Measurements from ENCODE around the gene IFNA13. TPM values are rescaled to one million over a fixed set of nuclear protein-coding genes. Genes with fewer than 3 reads are reported as not detected.

Gene IFNA13
- total RNA-seq, 1 donor from 2014 or later: not detected

- H3K27ac Mint-ChIP-seq (ENCODE audit: unreplicated experiment): no peak overlapping the region
- H3K4me3 Mint-ChIP-seq (ENCODE audit: unreplicated experiment): peak overlapping the region; percentile 48
- H3K36me3 Mint-ChIP-seq (ENCODE audit: low read depth, unreplicated experiment): peaks cover 8% of the 10 kb centered on the region
- no peak for TF ChIP-seq CTCF (IDR thresholded peaks at IDR 0.05; ENCODE audit: unreplicated experiment)
- H3K27me3 Mint-ChIP-seq (ENCODE audit: unreplicated experiment): no peaks in the 10 kb centered on the region
- no peaks in the 10 kb centered on the region for H3K4me1 Mint-ChIP-seq (ENCODE audit: unreplicated experiment)
- no peak for DNase-seq (ENCODE audit: low spot score)
- H3K9me3 Mint-ChIP-seq (ENCODE audit: unreplicated experiment): no peaks in the 10 kb centered on the region
Observed at GRCh38 chr9:21324047-21324446, 43.8 kb downstream of the IFNA13 start.

DNA sequence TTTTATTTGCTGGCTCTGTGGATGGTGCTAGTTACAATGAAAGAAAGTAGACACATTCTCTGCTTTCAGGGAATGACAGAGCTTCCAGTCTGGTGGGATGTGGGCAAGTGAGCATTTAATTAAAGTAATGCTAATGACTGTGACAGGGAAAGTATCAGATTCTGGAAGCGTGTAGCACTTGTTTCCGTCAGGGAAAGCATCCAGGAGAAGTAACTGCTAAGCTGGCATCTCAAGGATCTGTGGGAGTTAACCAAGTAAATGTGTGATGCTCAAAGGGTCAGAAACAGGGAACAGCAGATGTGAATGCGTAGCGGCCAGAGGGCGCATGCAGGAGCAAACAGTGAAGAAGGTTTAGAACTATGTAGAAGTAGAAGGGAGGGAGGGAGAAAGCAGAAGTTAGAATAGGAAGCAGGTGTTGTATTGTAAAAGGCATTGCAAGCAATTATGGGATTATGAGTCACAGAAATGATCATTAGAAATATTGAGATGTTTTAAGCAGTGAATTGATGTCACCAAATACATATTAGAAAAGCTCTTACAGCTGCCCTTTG is 44.9 kb downstream of the IFNA13 start:
- no peak for DNase-seq (ENCODE audit: low spot score)
- H3K4me3 Mint-ChIP-seq (ENCODE audit: unreplicated experiment): no peak overlapping the region
- peaks cover 8% of the 10 kb centered on the region for H3K36me3 Mint-ChIP-seq (ENCODE audit: low read depth, unreplicated experiment)
- H3K4me1 Mint-ChIP-seq (ENCODE audit: unreplicated experiment): peaks cover 5% of the 10 kb centered on the region
- H3K27me3 Mint-ChIP-seq (ENCODE audit: unreplicated experiment): no peaks in the 10 kb centered on the region
- no peak overlapping the region for H3K27ac Mint-ChIP-seq (ENCODE audit: unreplicated experiment)
- H3K9me3 Mint-ChIP-seq (ENCODE audit: unreplicated experiment): no peaks in the 10 kb centered on the region
- TF ChIP-seq CTCF (IDR thresholded peaks at IDR 0.05; ENCODE audit: unreplicated experiment): no peak

DNA sequence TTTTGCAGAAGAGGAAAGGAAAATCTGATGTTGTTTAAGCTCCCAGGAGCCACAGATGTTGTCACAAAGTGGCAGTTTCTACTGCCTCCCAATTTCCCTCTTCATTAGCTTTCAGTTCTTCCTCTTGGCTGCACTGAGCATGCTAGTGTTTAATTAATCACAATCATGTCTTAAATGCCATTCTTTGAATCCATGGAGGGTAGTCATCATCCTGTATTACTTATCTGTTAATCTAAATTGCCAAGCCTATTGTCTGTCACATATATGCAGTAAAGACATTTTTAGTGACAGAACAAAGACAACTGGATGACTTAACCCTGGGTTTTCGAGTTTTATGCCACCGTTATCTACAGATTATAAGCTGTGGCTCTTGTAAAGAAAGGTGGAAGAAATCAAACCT is 47.4 kb downstream of the IFNA13 start:
- DNase-seq (ENCODE audit: low spot score): no peak
- peaks cover 5% of the 10 kb centered on the region for H3K4me1 Mint-ChIP-seq (ENCODE audit: unreplicated experiment)
- TF ChIP-seq CTCF (IDR thresholded peaks at IDR 0.05; ENCODE audit: unreplicated experiment): no peak
- H3K4me3 Mint-ChIP-seq (ENCODE audit: unreplicated experiment): no peak overlapping the region
- no peaks in the 10 kb centered on the region for H3K27me3 Mint-ChIP-seq (ENCODE audit: unreplicated experiment)
- H3K9me3 Mint-ChIP-seq (ENCODE audit: unreplicated experiment): no peaks in the 10 kb centered on the region
- peaks cover 8% of the 10 kb centered on the region for H3K36me3 Mint-ChIP-seq (ENCODE audit: low read depth, unreplicated experiment)
- H3K27ac Mint-ChIP-seq (ENCODE audit: unreplicated experiment): no peak overlapping the region

GRCh38 chr9:21317956-21318923 is 49.6 kb downstream of the IFNA13 start:
- Mint-ChIP-seq H3K36me3 (ENCODE audit: low read depth, unreplicated experiment) (no peaks in the 10 kb centered on the region), H3K27ac (ENCODE audit: unreplicated experiment) (peak overlapping the region; percentile 87), H3K4me3 (ENCODE audit: unreplicated experiment) (no peak overlapping the region), H3K27me3 (ENCODE audit: unreplicated experiment) (no peaks in the 10 kb centered on the region), H3K9me3 (ENCODE audit: unreplicated experiment) (no peaks in the 10 kb centered on the region), H3K4me1 (ENCODE audit: unreplicated experiment) (peaks cover 5% of the 10 kb centered on the region)
- peak; percentile 68 for TF ChIP-seq CTCF (IDR thresholded peaks at IDR 0.05; ENCODE audit: unreplicated experiment)
- DNase-seq (ENCODE audit: low spot score): peak; percentile 38

Other genes starting within 250 kb of the IFNA13 start
- not detected for gene IFNW1, start 226.2 kb downstream of the IFNA13 start, total RNA-seq (ENCODE audit: unreplicated experiment)
- not detected for gene IFNA21, start 201.4 kb downstream of the IFNA13 start, total RNA-seq (ENCODE audit: unreplicated experiment)
- gene IFNA4, start 180.5 kb downstream of the IFNA13 start, total RNA-seq (ENCODE audit: unreplicated experiment): not detected
- gene IFNA7, start 165.9 kb downstream of the IFNA13 start, total RNA-seq (ENCODE audit: unreplicated experiment): not detected
- not detected for gene IFNA10, start 160.9 kb downstream of the IFNA13 start, total RNA-seq (ENCODE audit: unreplicated experiment)
- gene IFNA16, start 150.7 kb downstream of the IFNA13 start, total RNA-seq (ENCODE audit: unreplicated experiment): not detected
- gene IFNA17, start 139.8 kb downstream of the IFNA13 start, total RNA-seq (ENCODE audit: unreplicated experiment): not detected
- not detected for gene IFNA14, start 128.1 kb downstream of the IFNA13 start, total RNA-seq (ENCODE audit: unreplicated experiment)
- not detected for gene IFNA5, start 62.7 kb downstream of the IFNA13 start, total RNA-seq (ENCODE audit: unreplicated experiment)
- gene KLHL9, start 32.7 kb downstream of the IFNA13 start, total RNA-seq (ENCODE audit: unreplicated experiment): 39.5 TPM
- gene IFNA6, start 17.2 kb downstream of the IFNA13 start, total RNA-seq (ENCODE audit: unreplicated experiment): not detected
- not detected for gene IFNA2, start 17.3 kb upstream of the IFNA13 start, total RNA-seq (ENCODE audit: unreplicated experiment)
- not detected for gene IFNA8, start 41.1 kb upstream of the IFNA13 start, total RNA-seq (ENCODE audit: unreplicated experiment)
- gene IFNA1, start 72.4 kb upstream of the IFNA13 start, total RNA-seq (ENCODE audit: unreplicated experiment): not detected
- not detected for gene IFNE, start 114.3 kb upstream of the IFNA13 start, total RNA-seq (ENCODE audit: unreplicated experiment)